Neuronal stem cell (in vitro differentiated cells): ENCODE data around the gene NLRP14.

Experiments used
- DNase-seq: peaks from one replicate; pipeline ENCODE4 v3.0.0-alpha.2; 2013; ENCODE audit warnings: low spot score
- H2AFZ ChIP-seq: one replicate; pipeline ENCODE4 v1.6.1; 2013; ENCODE audit warnings: mild to moderate bottlenecking, low read length, inconsistent platforms
- H2AK5ac ChIP-seq: 2 replicates; pipeline ENCODE4 v1.6.1; 2013; ENCODE audit warnings: low read depth, mild to moderate bottlenecking, inconsistent platforms, low read length, moderate library complexity, mixed read lengths
- H2BK120ac ChIP-seq: 2 replicates; pipeline ENCODE4 v1.6.1; 2013; ENCODE audit warnings: low read depth, mild to moderate bottlenecking, inconsistent platforms, low read length, moderate library complexity, mixed read lengths
- H2BK12ac ChIP-seq: one replicate; pipeline ENCODE4 v1.6.1; 2013; ENCODE audit warnings: low read length, inconsistent platforms
- H2BK15ac ChIP-seq: 2 replicates; pipeline ENCODE4 v1.6.1; 2013; ENCODE audit warnings: mild to moderate bottlenecking, low read length, inconsistent platforms, mixed read lengths
- H2BK5ac ChIP-seq: one replicate; pipeline ENCODE4 v1.6.1; 2013; ENCODE audit warnings: inconsistent platforms, mild to moderate bottlenecking, low read length, moderate library complexity
- H3K14ac ChIP-seq: one replicate; pipeline ENCODE4 v1.6.1; 2013; ENCODE audit warnings: low read length, inconsistent platforms
- H3K18ac ChIP-seq: 2 replicates; pipeline ENCODE4 v1.6.1; 2013; ENCODE audit warnings: low read length, inconsistent platforms
- H3K23ac ChIP-seq: 2 replicates; pipeline ENCODE4 v1.6.1; 2013; ENCODE audit warnings: low read depth, mild to moderate bottlenecking, mixed read lengths, low read length, inconsistent platforms; ENCODE audit not compliant: poor library complexity
- H3K27ac ChIP-seq: replicated peaks from 3 replicates; pipeline ENCODE4 v1.5.1; 2013; ENCODE audit warnings: low read length, inconsistent platforms
- H3K27me3 ChIP-seq, 3 experiments: 2 replicates each; pipeline ENCODE4 v1.6.1; 2013; ENCODE audit warnings: low read length in 3 of 3, mild to moderate bottlenecking in 2 of 3, inconsistent platforms in 1 of 3, low read depth in 1 of 3, mixed read lengths in 1 of 3, moderate library complexity in 1 of 3; ENCODE audit not compliant: control insufficient read depth in 3 of 3, insufficient read depth in 3 of 3
- H3K36me3 ChIP-seq, 2 donors: replicated peaks in 1 of 2; 2 replicates each; pipeline ENCODE4 v1.6.1; 2013; ENCODE audit warnings: low read length in 2 of 2; ENCODE audit not compliant: control insufficient read depth in 2 of 2, insufficient read depth in 2 of 2
- H3K4ac ChIP-seq: 2 replicates; pipeline ENCODE4 v1.6.1; 2013; ENCODE audit warnings: inconsistent platforms, mild to moderate bottlenecking, low read length, moderate library complexity
- H3K4me1 ChIP-seq, 2 donors: 1 replicate in 1 of 2; 2 replicates in 1 of 2; pipeline ENCODE4 v1.6.1; 2013; ENCODE audit warnings: low read length in 2 of 2, low read depth in 1 of 2; ENCODE audit not compliant: control insufficient read depth in 2 of 2, insufficient read depth in 1 of 2
- H3K4me2 ChIP-seq: one replicate; pipeline ENCODE4 v1.6.1; 2013; ENCODE audit warnings: mild to moderate bottlenecking, low read length, inconsistent platforms; ENCODE audit not compliant: insufficient read depth, poor library complexity, severe bottlenecking
- H3K4me3 ChIP-seq, 2 donors: 2 replicates each; pipeline ENCODE4 v1.5.1; 2013; ENCODE audit warnings: low read length in 2 of 2, mild to moderate bottlenecking in 2 of 2, inconsistent platforms in 1 of 2, moderate library complexity in 1 of 2
- H3K79me1 ChIP-seq: one replicate; pipeline ENCODE4 v1.6.1; 2013; ENCODE audit warnings: low read depth, mild to moderate bottlenecking, inconsistent platforms, low read length, moderate library complexity
- H3K9ac ChIP-seq: one replicate; pipeline ENCODE4 v1.6.1; 2013; ENCODE audit warnings: mild to moderate bottlenecking, low read depth, low read length, inconsistent platforms; ENCODE audit not compliant: poor library complexity
- H3K9me3 ChIP-seq, 2 donors: replicated peaks in 1 of 2; 2 replicates each; pipeline versions ENCODE3 to v1.6.1; 2013; ENCODE audit warnings: low read length in 2 of 2, mild to moderate bottlenecking in 2 of 2, inconsistent platforms in 1 of 2, low read depth in 1 of 2, mixed read lengths in 1 of 2, moderate library complexity in 1 of 2; ENCODE audit not compliant: control insufficient read depth in 2 of 2, insufficient read depth in 1 of 2
- H4K8ac ChIP-seq: one replicate; pipeline ENCODE4 v1.6.1; 2013; ENCODE audit warnings: low read depth, mild to moderate bottlenecking, inconsistent platforms, low read length, moderate library complexity
- H4K91ac ChIP-seq: one replicate; pipeline ENCODE4 v1.6.1; 2013; ENCODE audit warnings: low read length, low read depth, mild to moderate bottlenecking, inconsistent platforms; ENCODE audit not compliant: poor library complexity
- WGBS, 2 donors: extraction: QIAGEN DNeasy Blood & Tissue Kit; methylation state at CpG; one replicate each; pipeline ENCODE4 v1.1.7; 2013; ENCODE audit warnings: missing lambda C conversion rate in 2 of 2, mixed read lengths in 1 of 2; ENCODE audit not compliant: insufficient read length in 2 of 2, insufficient replicate concordance in 1 of 2; ENCODE audit errors: extremely low coverage in 2 of 2; 5-methylcytosine and 5-hydroxymethylcytosine counted together

Gene NLRP14

DNA sequence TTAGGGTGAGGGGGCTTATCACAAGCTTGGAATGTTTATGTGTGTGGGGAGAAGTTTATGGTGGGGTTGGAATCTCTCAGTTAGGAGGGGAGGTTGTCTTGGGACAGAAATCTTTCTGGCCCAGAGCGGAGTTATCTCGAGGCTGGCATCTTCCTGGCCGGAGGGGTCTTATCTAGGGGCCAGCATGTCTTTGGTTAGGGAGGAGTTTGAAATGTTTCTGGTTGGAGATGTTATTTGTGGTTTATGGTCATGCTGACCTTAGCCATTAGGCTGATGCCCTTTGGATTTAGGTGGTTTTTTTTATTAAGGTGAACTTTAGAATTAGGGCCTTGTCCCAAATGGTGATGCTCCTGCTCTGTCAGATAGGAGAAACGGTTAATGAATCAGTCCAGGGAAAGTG, 60.6 kb downstream of the NLRP14 start:
- no peak overlapping the region for H3K27ac ChIP-seq
- no peak overlapping the region for H3K18ac ChIP-seq
- H3K14ac ChIP-seq: no peak overlapping the region
- H4K8ac ChIP-seq: no peak overlapping the region
- no peak overlapping the region for H2BK5ac ChIP-seq
- DNase-seq: no peak
- no peaks in the 10 kb centered on the region for H3K36me3 ChIP-seq
- no peak overlapping the region for H3K23ac ChIP-seq
- no peaks in the 10 kb centered on the region for H3K4me1 ChIP-seq
- H3K79me1 ChIP-seq: no peaks in the 10 kb centered on the region
- no peak overlapping the region for H4K91ac ChIP-seq
- H3K9ac ChIP-seq: no peak overlapping the region
- no peak overlapping the region for H2BK120ac ChIP-seq
- no peak overlapping the region for H2AK5ac ChIP-seq
- WGBS, 2 donors: no CpG with 5 or more reads among the region's 4 CpGs
- no peak overlapping the region for H2AFZ ChIP-seq
- H3K9me3 ChIP-seq: peaks cover 4 to 14% of the 10 kb centered on the region in 2 donors
- H3K4me2 ChIP-seq: no peak overlapping the region
- H3K4ac ChIP-seq: no peak overlapping the region
- no peaks in the 10 kb centered on the region for H3K27me3 ChIP-seq
- no peak overlapping the region for H3K4me3 ChIP-seq
- no peak overlapping the region for H2BK15ac ChIP-seq
- no peak overlapping the region for H2BK12ac ChIP-seq

DNA sequence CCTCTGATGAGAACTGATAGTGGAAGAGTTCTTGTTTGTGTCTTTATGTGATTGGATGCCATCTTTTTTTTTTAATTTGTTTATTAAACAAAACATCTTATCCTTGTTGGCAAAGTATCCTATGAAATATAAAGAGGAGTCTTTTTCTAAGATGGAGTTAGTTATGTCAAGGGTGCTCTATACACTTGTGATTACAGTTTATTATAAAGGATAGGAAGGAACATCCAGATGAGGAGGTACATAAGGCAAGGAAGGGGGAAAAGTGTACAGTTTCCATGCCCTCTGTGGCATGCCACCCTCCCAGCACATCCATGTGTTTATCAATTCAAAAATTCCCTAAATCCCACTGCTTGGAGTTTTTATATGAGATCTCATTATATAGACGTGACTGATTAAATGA, 61.2 kb downstream of the NLRP14 start:
- Histone ChIP-seq H3K23ac (no peak overlapping the region), H3K4me2 (no peak overlapping the region), H3K4me1 (no peaks in the 10 kb centered on the region), H3K36me3 (no peaks in the 10 kb centered on the region), H4K91ac (no peak overlapping the region), H2BK5ac (no peak overlapping the region), H3K27me3 (no peaks in the 10 kb centered on the region), H3K18ac (no peak overlapping the region), H3K9ac (no peak overlapping the region), H3K9me3 (peaks cover 4 to 14% of the 10 kb centered on the region in 2 donors), H3K4me3 (no peak overlapping the region), H3K14ac (no peak overlapping the region), H3K79me1 (no peaks in the 10 kb centered on the region), H2BK120ac (no peak overlapping the region), H2AFZ (no peak overlapping the region), H3K4ac (no peak overlapping the region), H4K8ac (no peak overlapping the region), H2BK12ac (no peak overlapping the region), H2AK5ac (no peak overlapping the region), H3K27ac (no peak overlapping the region), H2BK15ac (no peak overlapping the region)
- no CpG with 5 or more reads among the region's 1 CpG for WGBS, 2 donors
- no peak for DNase-seq

DNA sequence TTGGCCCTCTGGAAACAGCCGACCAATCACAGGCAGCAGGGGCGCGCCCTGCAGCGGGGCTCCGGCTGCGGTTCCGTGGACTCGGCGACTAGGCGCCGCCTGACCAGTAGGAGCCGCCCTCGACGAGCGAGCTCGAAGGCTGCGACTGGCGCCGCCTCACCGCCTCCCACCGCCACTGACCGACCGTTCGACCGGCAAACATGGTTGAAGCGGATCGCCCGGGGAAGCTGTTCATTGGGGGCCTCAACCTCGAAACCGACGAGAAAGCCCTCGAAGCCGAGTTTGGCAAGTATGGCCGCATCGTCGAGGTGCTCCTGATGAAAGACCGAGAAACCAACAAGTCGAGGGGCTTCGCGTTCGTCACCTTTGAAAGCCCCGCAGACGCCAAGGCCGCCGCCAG, 68.6 kb downstream of the NLRP14 start, which contains the start of gene RBMXL2:
Gene RBMXL2 (plus strand): TSS at position 78 of the 400 bp plus-strand sequence. CDS start 123 bp downstream, at position 201.
- Histone ChIP-seq H4K8ac (no peak within 1 kb of the TSS), H3K4me3 (no peak within 1 kb of the TSS), H3K36me3 (no peaks in the 10 kb centered on the region), H2BK120ac (no peak within 1 kb of the TSS), H3K4ac (no peak within 1 kb of the TSS), H3K27ac (no peak within 1 kb of the TSS), H2BK12ac (no peak within 1 kb of the TSS), H3K9ac (no peak within 1 kb of the TSS), H3K14ac (no peak within 1 kb of the TSS), H3K23ac (peak within 1 kb of the TSS; percentile 43), H3K4me1 (no peaks in the 10 kb centered on the region), H2BK5ac (peak within 1 kb of the TSS; percentile 66), H3K4me2 (no peak within 1 kb of the TSS), H2AFZ (no peak within 1 kb of the TSS), H3K18ac (no peak within 1 kb of the TSS), H3K9me3 (peaks cover 0 to 3% of the 10 kb centered on the region in 2 donors), H2BK15ac (no peak within 1 kb of the TSS), H3K79me1 (peaks cover 4% of the 10 kb centered on the region), H3K27me3 (no peaks in the 10 kb centered on the region), H4K91ac (no peak within 1 kb of the TSS), H2AK5ac (no peak within 1 kb of the TSS)
- DNase-seq: no peak
- no CpG with 5 or more reads among the region's 45 CpGs for WGBS, 2 donors

DNA sequence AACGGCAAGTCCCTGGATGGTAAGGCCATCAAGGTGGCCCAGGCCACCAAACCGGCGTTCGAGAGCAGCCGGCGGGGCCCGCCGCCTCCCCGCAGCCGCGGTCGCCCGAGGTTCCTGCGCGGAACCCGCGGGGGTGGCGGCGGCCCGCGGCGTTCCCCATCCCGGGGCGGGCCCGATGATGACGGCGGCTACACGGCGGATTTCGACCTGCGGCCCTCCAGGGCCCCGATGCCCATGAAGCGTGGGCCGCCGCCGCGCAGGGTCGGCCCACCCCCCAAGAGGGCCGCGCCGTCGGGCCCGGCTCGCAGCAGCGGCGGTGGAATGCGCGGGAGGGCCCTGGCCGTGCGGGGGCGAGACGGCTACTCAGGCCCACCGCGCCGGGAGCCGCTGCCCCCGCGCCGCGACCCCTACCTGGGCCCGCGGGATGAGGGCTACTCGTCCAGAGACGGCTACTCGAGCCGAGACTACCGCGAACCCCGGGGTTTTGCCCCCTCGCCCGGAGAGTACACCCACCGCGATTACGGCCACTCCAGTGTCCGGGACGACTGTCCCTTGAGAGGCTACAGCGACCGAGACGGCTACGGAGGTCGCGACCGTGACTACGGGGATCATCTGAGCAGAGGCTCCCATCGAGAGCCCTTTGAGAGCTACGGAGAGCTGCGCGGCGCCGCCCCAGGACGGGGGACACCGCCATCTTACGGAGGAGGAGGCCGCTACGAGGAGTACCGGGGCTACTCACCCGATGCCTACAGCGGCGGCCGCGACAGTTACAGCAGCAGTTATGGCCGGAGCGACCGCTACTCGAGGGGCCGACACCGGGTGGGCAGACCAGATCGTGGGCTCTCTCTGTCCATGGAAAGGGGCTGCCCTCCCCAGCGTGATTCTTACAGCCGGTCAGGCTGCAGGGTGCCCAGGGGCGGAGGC, 69.3 kb downstream of the NLRP14 start:
- Histone ChIP-seq H3K14ac (no peak overlapping the region), H3K4me1 (no peaks in the 10 kb centered on the region), H4K8ac (no peak overlapping the region), H2AK5ac (no peak overlapping the region), H4K91ac (no peak overlapping the region), H3K4me2 (no peak overlapping the region), H2BK15ac (no peak overlapping the region), H3K27me3 (peaks cover 0 to under 1% (median 0%) of the 10 kb centered on the region in 3 experiments), H2BK5ac (peak overlapping the region; percentile 66), H3K27ac (no peak overlapping the region), H3K4me3 (no peak overlapping the region), H2BK120ac (no peak overlapping the region), H2BK12ac (no peak overlapping the region), H3K79me1 (peaks cover 4% of the 10 kb centered on the region), H3K18ac (peak overlapping the region; percentile 48), H3K9ac (no peak overlapping the region), H3K4ac (no peak overlapping the region), H3K9me3 (peaks cover 0 to 3% of the 10 kb centered on the region in 2 donors), H3K23ac (no peak overlapping the region), H2AFZ (no peak overlapping the region), H3K36me3 (no peaks in the 10 kb centered on the region)
- WGBS, 2 donors: no CpG with 5 or more reads among the region's 111 CpGs
- DNase-seq: no peak
